ENCODE results near the gene CNNM1. TPM values are rescaled to one million over a fixed set of nuclear protein-coding genes. Genes with fewer than 3 reads are reported as not detected.

Gene CNNM1
- total RNA-seq, 2 experiments from 2014 or later: 0.81 to 1.0 TPM

GRCh38 chr10:99429517-99430095 is 100.5 kb downstream of the CNNM1 start:
- CTCF ChIA-PET: interaction anchor here (0.6 to 1.9 kb wide), 2 partner anchors 183 to 836 kb away, joined by 3 to 4 read pairs; no protein-coding TSS in a partner anchor

GRCh38 chr10:99430116-99430450 is 100.9 kb downstream of the CNNM1 start:
- DNase-seq: no peak
- Mint-ChIP-seq H3K27ac (peak overlapping the region; percentile 90), H3K4me3 (peak overlapping the region; percentile 95), H3K4me1 (ENCODE audit: low read depth) (peaks cover 38% of the 10 kb centered on the region), H3K27me3 (ENCODE audit: low read depth) (no peaks in the 10 kb centered on the region), H3K9me3 (no peaks in the 10 kb centered on the region), H3K36me3 (ENCODE audit: low read depth) (peaks cover 9% of the 10 kb centered on the region)
- intact Hi-C loops (cut with micrococcal nuclease): loop anchor here (1.0 to 10.0 kb wide), 8 partner anchors 38 to 1295 kb away; partner anchors contain the start of genes COX15, CUTC, DNMBP and ENTPD7
- CTCF ChIA-PET: interaction anchor here (0.6 to 1.9 kb wide), 4 partner anchors 65 to 835 kb away, joined by 3 to 4 read pairs (median 3); no protein-coding TSS in a partner anchor

More at GRCh38 chr10:99429517-99430095, 100.5 kb downstream of the CNNM1 start:
- H3K4me1 Mint-ChIP-seq (ENCODE audit: low read depth): peaks cover 38% of the 10 kb centered on the region
- peak overlapping the region; percentile 90 for H3K27ac Mint-ChIP-seq
- DNase-seq: no peak
- peak overlapping the region; percentile 95 for H3K4me3 Mint-ChIP-seq
- H3K9me3 Mint-ChIP-seq: no peaks in the 10 kb centered on the region
- H3K27me3 Mint-ChIP-seq (ENCODE audit: low read depth): no peaks in the 10 kb centered on the region
- H3K36me3 Mint-ChIP-seq (ENCODE audit: low read depth): peaks cover 13% of the 10 kb centered on the region
- intact Hi-C loops (cut with micrococcal nuclease): loop anchor here (1.0 to 10.0 kb wide), 8 partner anchors 37 to 1295 kb away; partner anchors contain the start of genes COX15, CUTC, DNMBP and ENTPD7

DNA sequence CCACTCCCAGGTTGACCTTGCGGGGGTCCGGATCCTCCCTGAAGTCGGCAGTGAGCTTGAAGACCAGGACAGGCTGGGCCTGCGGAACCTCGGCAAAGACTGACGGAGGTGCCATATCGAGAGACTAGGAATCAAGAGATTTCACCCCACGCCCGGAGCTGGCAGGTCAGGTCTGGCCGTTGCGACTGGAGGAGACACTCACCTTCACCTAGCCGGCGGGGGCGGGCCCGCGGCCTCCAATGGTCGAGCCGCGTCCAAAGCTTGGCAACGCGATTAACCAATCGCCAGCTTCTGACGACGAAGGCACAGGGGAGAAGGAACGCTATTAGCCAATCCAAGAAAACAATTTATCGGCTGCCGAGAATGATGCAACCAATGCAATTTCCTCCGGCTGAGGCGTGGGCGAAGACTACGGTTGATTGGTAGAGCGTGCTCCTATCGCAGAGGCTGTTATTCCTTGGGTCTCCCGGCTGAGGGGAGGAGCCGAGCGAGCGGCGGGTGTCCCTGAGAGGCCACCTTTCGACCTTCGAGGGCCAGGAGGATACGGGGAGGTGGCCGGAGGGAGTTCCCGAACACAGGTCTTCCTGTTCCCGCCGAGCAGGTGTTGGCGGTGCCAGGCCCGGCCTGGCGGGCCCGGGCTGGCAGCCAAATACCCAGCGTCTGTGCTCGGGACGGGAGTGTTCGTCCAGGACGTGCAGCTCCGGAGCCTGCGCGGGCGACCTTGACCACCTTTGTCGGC is 101.5 kb downstream of the CNNM1 start, which contains the start of gene GOT1:
GOT1 (minus strand) TSS at position 174 of the 739 bp plus-strand sequence; CDS start at position 115, 59 bp downstream.
- Mint-ChIP-seq H3K27ac (peak within 1 kb of the TSS; percentile 90), H3K4me1 (ENCODE audit: low read depth) (peaks cover 38% of the 10 kb centered on the region)
- CTCF ChIA-PET: interaction anchor here (1.1 to 1.9 kb wide), 3 partner anchors 65 to 182 kb away, joined by 3 to 4 read pairs (median 3); no protein-coding TSS in a partner anchor

DNA sequence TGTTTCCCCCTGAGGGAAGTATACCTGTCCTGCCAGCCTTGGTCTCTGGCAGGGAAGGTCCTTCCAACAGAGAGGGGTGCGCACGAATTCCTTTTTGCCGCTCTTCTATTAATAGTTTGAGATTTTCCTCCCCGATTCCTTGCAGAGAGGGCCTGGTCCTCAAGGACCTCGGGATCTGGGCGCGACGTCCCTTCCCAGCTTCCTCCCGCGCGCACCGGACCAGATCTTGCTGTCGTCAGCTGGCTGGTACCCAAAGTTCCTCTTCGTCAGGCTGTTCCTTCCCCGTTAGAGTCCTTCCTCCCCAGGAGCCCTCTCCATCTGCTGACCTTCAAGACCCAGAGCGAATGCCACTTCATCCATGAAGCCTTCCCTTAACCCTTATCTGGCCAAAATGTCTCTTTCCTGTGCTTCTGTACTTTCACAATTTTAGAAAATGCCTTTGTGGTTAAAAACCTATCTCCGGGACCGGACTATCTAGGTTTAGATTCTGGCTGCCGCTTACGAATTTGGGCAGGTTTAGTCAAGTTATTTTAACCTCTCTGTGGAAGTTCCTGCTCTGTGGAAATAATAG is 102.1 kb downstream of the CNNM1 start:
- DNase-seq: peak; percentile 23
- Mint-ChIP-seq H3K4me3 (peak overlapping the region; percentile 95), H3K4me1 (ENCODE audit: low read depth) (peaks cover 38% of the 10 kb centered on the region), H3K27me3 (ENCODE audit: low read depth) (no peaks in the 10 kb centered on the region), H3K36me3 (ENCODE audit: low read depth) (peaks cover 4% of the 10 kb centered on the region), H3K9me3 (no peaks in the 10 kb centered on the region), H3K27ac (peak overlapping the region; percentile 90)
- intact Hi-C loops (cut with micrococcal nuclease): loop anchor here (2.0 to 10.0 kb wide), 4 partner anchors 280 to 1296 kb away; partner anchors contain the start of genes DNMBP and R3HCC1L
- CTCF ChIA-PET: interaction anchor here (1.1 to 1.3 kb wide), 3 partner anchors 13 to 126 kb away, joined by 3 read pairs; no protein-coding TSS in a partner anchor

More for the DNA sequence above, 101.5 kb downstream of the CNNM1 start, which contains the start of gene GOT1:
- intact Hi-C loops (cut with micrococcal nuclease): loop anchor here (1.0 to 10.0 kb wide), 8 partner anchors 38 to 1296 kb away; partner anchors contain the start of genes COX15, CUTC, DNMBP and ENTPD7
- peak; percentile 99 for DNase-seq
- peak within 1 kb of the TSS; percentile 95 for H3K4me3 Mint-ChIP-seq
- H3K36me3 Mint-ChIP-seq (ENCODE audit: low read depth): peaks cover 5% of the 10 kb centered on the region
- H3K9me3 Mint-ChIP-seq: no peaks in the 10 kb centered on the region
- no peaks in the 10 kb centered on the region for H3K27me3 Mint-ChIP-seq (ENCODE audit: low read depth)

- no peak overlapping the region for H3K27ac Mint-ChIP-seq
- no peak for DNase-seq
Observed at GRCh38 chr10:99432047-99432446, 102.9 kb downstream of the CNNM1 start.

GRCh38 chr10:99432881-99433280 is 103.7 kb downstream of the CNNM1 start:
- peaks cover 6% of the 10 kb centered on the region for H3K36me3 Mint-ChIP-seq (ENCODE audit: low read depth)
- H3K4me3 Mint-ChIP-seq: no peak overlapping the region
- no peak overlapping the region for H3K27ac Mint-ChIP-seq
- no peak for DNase-seq
- no peaks in the 10 kb centered on the region for H3K27me3 Mint-ChIP-seq (ENCODE audit: low read depth)
- peaks cover 35% of the 10 kb centered on the region for H3K4me1 Mint-ChIP-seq (ENCODE audit: low read depth)
- CTCF ChIA-PET: interaction anchor here (4.5 kb wide), 1 partner anchor 180 kb away, joined by 57 read pairs; no protein-coding TSS in a partner anchor
- intact Hi-C loops (cut with micrococcal nuclease): loop anchor here (5.0 to 10.0 kb wide), 3 partner anchors 574 to 1298 kb away; partner anchors contain the start of genes DNMBP and R3HCC1L
- H3K9me3 Mint-ChIP-seq: no peaks in the 10 kb centered on the region

More at GRCh38 chr10:99432047-99432446, 102.9 kb downstream of the CNNM1 start:
- Mint-ChIP-seq H3K4me3 (peak overlapping the region; percentile 95), H3K27me3 (ENCODE audit: low read depth) (no peaks in the 10 kb centered on the region), H3K4me1 (ENCODE audit: low read depth) (peaks cover 38% of the 10 kb centered on the region), H3K36me3 (ENCODE audit: low read depth) (peaks cover 4% of the 10 kb centered on the region), H3K9me3 (no peaks in the 10 kb centered on the region)
- intact Hi-C loops (cut with micrococcal nuclease): loop anchor here (5.0 to 10.0 kb wide), 3 partner anchors 575 to 1297 kb away; partner anchors contain the start of genes DNMBP and R3HCC1L
- CTCF ChIA-PET: interaction anchor here (1.1 to 1.3 kb wide), 2 partner anchors 14 to 45 kb away, joined by 3 read pairs; no protein-coding TSS in a partner anchor

DNA sequence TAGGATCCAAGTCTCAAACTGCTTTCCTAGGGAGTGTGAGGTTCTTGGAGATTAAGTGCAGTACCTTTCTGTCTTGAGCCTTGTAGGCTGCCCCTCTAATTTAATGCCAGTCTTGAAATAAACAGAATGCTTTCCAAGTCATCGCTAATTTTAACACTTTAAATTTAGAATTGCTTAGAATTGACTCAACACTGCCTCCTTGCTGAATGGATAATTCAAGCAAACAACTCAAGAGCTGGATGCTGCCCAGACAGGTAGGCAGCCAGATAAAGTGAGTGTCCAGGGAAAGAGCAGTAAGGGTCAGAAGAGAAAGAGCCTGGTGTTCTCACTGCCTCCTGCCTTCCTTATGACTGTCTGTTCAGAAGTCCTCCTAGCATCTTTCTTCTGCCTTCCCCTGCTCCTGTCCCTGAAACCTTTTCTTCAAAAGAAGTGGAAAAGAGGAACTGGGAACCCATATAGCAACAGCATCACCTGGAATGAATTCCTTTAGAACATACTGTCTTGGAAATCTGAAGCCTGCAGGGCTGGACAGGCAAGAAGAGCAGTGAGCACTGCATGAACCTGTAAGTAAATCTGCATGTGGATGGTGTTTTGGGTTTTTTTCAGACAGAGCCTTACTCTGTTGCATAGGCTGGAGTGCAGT is 104.3 kb downstream of the CNNM1 start:
- H3K36me3 Mint-ChIP-seq (ENCODE audit: low read depth): peaks cover 6% of the 10 kb centered on the region
- no peak overlapping the region for H3K4me3 Mint-ChIP-seq
- no peaks in the 10 kb centered on the region for H3K9me3 Mint-ChIP-seq
- no peaks in the 10 kb centered on the region for H3K27me3 Mint-ChIP-seq (ENCODE audit: low read depth)
- H3K4me1 Mint-ChIP-seq (ENCODE audit: low read depth): peaks cover 35% of the 10 kb centered on the region
- CTCF ChIA-PET: interaction anchor here (1.0 to 4.5 kb wide), 2 partner anchors 115 to 180 kb away, joined by 3 to 57 read pairs; no protein-coding TSS in a partner anchor
- no peak for DNase-seq
- H3K27ac Mint-ChIP-seq: no peak overlapping the region
- intact Hi-C loops (cut with micrococcal nuclease): loop anchor here (5.0 to 10.0 kb wide), 3 partner anchors 574 to 1299 kb away; partner anchors contain the start of genes DNMBP and R3HCC1L

DNA sequence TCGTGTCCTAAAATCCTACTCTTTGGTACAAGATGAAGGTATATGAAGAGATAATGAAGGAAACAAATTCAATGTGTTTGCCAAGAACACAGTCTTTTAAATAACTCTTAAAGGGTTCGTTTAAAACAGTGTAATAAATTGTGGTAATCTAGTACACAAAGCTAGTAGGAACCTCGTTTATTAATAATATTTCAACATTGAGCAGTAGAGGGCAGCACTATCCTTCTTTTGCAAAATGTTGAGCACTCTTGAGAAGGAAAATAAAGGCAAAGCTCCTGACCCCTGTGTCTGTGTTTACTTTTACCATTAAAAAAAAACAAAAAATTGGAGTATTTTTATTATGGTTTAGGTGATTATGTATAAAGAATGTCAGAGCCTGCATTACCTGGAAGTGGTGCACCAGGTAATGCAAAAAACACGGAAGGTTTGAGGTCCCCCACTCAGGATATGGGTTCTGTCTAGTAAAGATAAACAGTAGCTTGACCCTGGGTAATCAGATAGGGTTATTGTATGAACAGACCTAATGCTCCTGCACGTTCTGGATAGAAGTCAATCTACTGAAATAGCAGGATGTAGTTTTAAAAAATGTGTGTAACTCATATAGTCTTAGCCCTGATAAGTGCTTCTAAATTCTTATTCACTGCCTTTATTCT is 107.0 kb downstream of the CNNM1 start:
- Mint-ChIP-seq H3K36me3 (ENCODE audit: low read depth) (peaks cover 5% of the 10 kb centered on the region), H3K4me3 (no peak overlapping the region), H3K4me1 (ENCODE audit: low read depth) (peaks cover 21% of the 10 kb centered on the region), H3K9me3 (no peaks in the 10 kb centered on the region), H3K27ac (no peak overlapping the region), H3K27me3 (ENCODE audit: low read depth) (no peaks in the 10 kb centered on the region)
- DNase-seq: no peak
- intact Hi-C loops (cut with micrococcal nuclease): loop anchor here (1.0 to 10.0 kb wide), 4 partner anchors 113 to 1301 kb away; partner anchors contain the start of gene R3HCC1L
- CTCF ChIA-PET: interaction anchor here (0.6 to 4.5 kb wide), 31 partner anchors 8 to 1608 kb away, joined by 3 to 57 read pairs (median 4); no protein-coding TSS in a partner anchor

DNA sequence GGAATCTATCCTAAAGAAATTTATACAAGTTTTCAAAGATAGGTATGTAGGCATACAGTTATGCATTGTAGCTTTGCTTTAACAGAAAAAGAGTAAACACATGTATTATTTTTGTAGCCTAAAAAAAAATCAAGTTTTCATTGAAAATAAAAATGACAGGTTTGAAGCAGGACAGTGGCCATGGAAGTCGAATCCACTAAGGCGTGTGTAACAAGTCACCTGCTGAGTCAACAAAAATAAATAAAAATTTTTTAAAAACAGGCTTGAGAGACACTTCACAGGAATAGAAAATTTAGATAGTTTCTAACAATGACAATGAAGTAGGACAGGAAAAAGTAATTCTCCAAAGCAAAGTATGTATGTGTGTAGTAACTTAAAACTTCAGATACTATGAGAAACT is 109.7 kb downstream of the CNNM1 start:
- no peak overlapping the region for H3K27ac Mint-ChIP-seq
- no peaks in the 10 kb centered on the region for H3K27me3 Mint-ChIP-seq (ENCODE audit: low read depth)
- CTCF ChIA-PET: no interaction called here
- H3K9me3 Mint-ChIP-seq: no peaks in the 10 kb centered on the region
- peaks cover 2% of the 10 kb centered on the region for H3K36me3 Mint-ChIP-seq (ENCODE audit: low read depth)
- DNase-seq: no peak
- intact Hi-C loops (cut with micrococcal nuclease): loop anchor here (10.0 kb wide), 1 partner anchor 1304 kb away; the partner anchor contains the start of gene R3HCC1L
- no peak overlapping the region for H3K4me3 Mint-ChIP-seq
- H3K4me1 Mint-ChIP-seq (ENCODE audit: low read depth): peaks cover 6% of the 10 kb centered on the region

GRCh38 chr10:99442394-99442793 is 113.2 kb downstream of the CNNM1 start:
- intact Hi-C loops (cut with micrococcal nuclease): no loop called here

GRCh38 chr10:99443500-99443899 is 114.3 kb downstream of the CNNM1 start:
- Mint-ChIP-seq H3K4me1 (ENCODE audit: low read depth) (no peaks in the 10 kb centered on the region), H3K27me3 (ENCODE audit: low read depth) (no peaks in the 10 kb centered on the region), H3K36me3 (ENCODE audit: low read depth) (no peaks in the 10 kb centered on the region), H3K9me3 (no peaks in the 10 kb centered on the region), H3K27ac (no peak overlapping the region), H3K4me3 (no peak overlapping the region)
- DNase-seq: no peak
- CTCF ChIA-PET: interaction anchor here (0.6 to 2.1 kb wide), 3 partner anchors 8 to 105 kb away, joined by 3 to 9 read pairs (median 3); no protein-coding TSS in a partner anchor
- intact Hi-C loops (cut with micrococcal nuclease): no loop called here

More at GRCh38 chr10:99442394-99442793, 113.2 kb downstream of the CNNM1 start:
- Mint-ChIP-seq H3K27ac (no peak overlapping the region), H3K36me3 (ENCODE audit: low read depth) (peaks cover 2% of the 10 kb centered on the region), H3K4me3 (no peak overlapping the region), H3K4me1 (ENCODE audit: low read depth) (no peaks in the 10 kb centered on the region), H3K9me3 (no peaks in the 10 kb centered on the region), H3K27me3 (ENCODE audit: low read depth) (no peaks in the 10 kb centered on the region)
- no peak for DNase-seq
- CTCF ChIA-PET: no interaction called here
